Raji (cell line): ENCODE results near the gene LCNL1.

Experiments
- POLR2A ChIP-seq: IDR thresholded peaks from 2 replicates; pipeline ENCODE4 v1.6.1; 2011; ENCODE audit warnings: low read depth, low read length, control low read depth; ENCODE audit not compliant: insufficient read depth

The LCNL1 gene

GRCh38 chr9:136982232-136983051, at the start of gene LCNL1:
Gene LCNL1 (plus strand): TSS chr9:136982993. CDS start chr9:136983587, 594 bp downstream.
- TF ChIP-seq POLR2A, result no peak

- no peak for TF ChIP-seq POLR2A
These were observed 48.5 kb upstream of the LCNL1 start for GRCh38 chr9:136934277-136934676.

- no peak for TF ChIP-seq POLR2A
These were observed 47.1 kb upstream of the LCNL1 start for GRCh38 chr9:136935651-136936050.

- TF ChIP-seq POLR2A, result no peak
These were observed 46.1 kb upstream of the LCNL1 start for GRCh38 chr9:136936645-136937170.

GRCh38 chr9:136937186-136938001, 45.4 kb upstream of the LCNL1 start:
- TF ChIP-seq POLR2A, result no peak

- no peak for TF ChIP-seq POLR2A
These were observed 43.3 kb upstream of the LCNL1 start for GRCh38 chr9:136939431-136939995.

GRCh38 chr9:136939996-136940525, 42.7 kb upstream of the LCNL1 start:
- TF ChIP-seq POLR2A, result no peak

- no peak for TF ChIP-seq POLR2A
These were observed 42.1 kb upstream of the LCNL1 start for GRCh38 chr9:136940526-136941230.

- TF ChIP-seq POLR2A, result no peak
These were observed 41.3 kb upstream of the LCNL1 start for GRCh38 chr9:136941231-136942111.

GRCh38 chr9:136942112-136942880, 40.5 kb upstream of the LCNL1 start:
- no peak for TF ChIP-seq POLR2A

- no peak for TF ChIP-seq POLR2A
These were observed 39.9 kb upstream of the LCNL1 start for GRCh38 chr9:136942881-136943230.

- no peak for TF ChIP-seq POLR2A
These were observed 39.2 kb upstream of the LCNL1 start for GRCh38 chr9:136943291-136944211.
